Panc1 (cell line): Measurements from ENCODE around the gene CAMTA2.

Experiments used
- CTCF ChIP-seq: fragments of 450-650 bp; IDR thresholded peaks from 2 replicates; pipeline ENCODE4 v1.5.1; 2017; ENCODE audit warnings: mild to moderate bottlenecking
- POLR2AphosphoS5 ChIP-seq: IDR thresholded peaks from 2 replicates; pipeline ENCODE4 v1.6.1; 2012; ENCODE audit warnings: mild to moderate bottlenecking, low read depth, low read length, moderate library complexity
- SIN3A ChIP-seq: IDR thresholded peaks from 2 replicates; pipeline ENCODE4 v1.6.1; 2012; ENCODE audit warnings: low read depth, mild to moderate bottlenecking, low read length, moderate library complexity, borderline replicate concordance; ENCODE audit not compliant: insufficient read depth
- TCF7L2 ChIP-seq: IDR thresholded peaks from 2 replicates; pipeline ENCODE4 v1.6.1; 2011; ENCODE audit warnings: mild to moderate bottlenecking, low read depth, low read length, inconsistent platforms

- TF ChIP-seq CTCF = no peak
- TF ChIP-seq SIN3A = no peak
- TF ChIP-seq POLR2AphosphoS5 = no peak
- no peak for TF ChIP-seq TCF7L2
Observed at GRCh38 chr17:5003214-5003867, 15.9 kb upstream of the CAMTA2 start.
